ENCODE data around the gene FMO1.
"Not testable (repeated sequence)": the region's sequence is repeated elsewhere in the genome, so short reads cannot be mapped to it uniquely, and the experiment has no call there.

The FMO1 gene

DNA sequence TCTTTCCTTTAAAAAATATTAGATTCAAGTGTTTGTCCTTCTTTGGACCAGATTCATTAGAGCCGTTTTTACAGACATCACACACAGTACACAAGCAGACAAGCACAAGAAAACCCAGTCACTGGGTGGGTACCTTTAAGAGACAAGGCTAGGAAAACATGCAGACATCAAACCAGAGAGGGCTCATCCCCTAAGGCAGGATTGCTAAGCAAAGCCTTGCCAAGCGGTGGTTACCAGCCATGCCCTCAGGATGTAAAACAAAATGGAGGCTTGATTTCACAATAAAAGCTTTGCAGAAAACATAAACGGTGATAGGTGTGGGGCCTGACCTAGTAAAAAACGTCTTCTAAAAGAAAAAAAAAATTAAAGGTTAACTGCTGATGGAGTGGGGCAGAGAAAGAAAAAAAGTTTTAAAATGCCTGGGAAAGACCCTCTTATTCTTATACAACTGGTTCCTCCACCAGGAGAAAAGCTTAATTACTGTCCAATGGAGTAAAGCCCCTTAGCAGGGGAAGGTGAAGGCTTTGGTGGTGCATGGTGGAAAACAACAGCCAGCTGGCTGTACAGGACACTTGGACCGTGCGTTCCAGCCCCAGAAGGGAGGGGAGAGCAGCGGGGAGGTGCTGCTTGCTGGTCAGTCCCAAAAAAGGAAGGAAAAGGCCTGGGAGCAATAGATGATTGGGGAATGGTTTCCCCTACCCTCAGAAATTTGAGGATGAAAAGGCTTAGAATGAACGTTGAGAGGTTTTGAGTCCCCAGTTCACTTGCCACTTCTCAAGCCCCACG, 30.4 kb upstream of the FMO1 start:
- TF ChIP-seq POLR2AphosphoS5 (IDR thresholded peaks at IDR 0.05; ENCODE audit: low read depth, low read length) = no peak
- no peak for TF ChIP-seq SPI1 (IDR thresholded peaks at IDR 0.05; ENCODE audit: low read depth, low read length)
- no peak for TF ChIP-seq POLR2A (IDR thresholded peaks at IDR 0.05; ENCODE audit: low read depth, low read length)
- no peak for TF ChIP-seq POU2F2 (IDR thresholded peaks at IDR 0.05; ENCODE audit: low read depth, low read length)
- no peak for TF ChIP-seq TAF1 (IDR thresholded peaks at IDR 0.05; ENCODE audit: low read depth, low read length)
- TF ChIP-seq PAX5 (IDR thresholded peaks at IDR 0.05; ENCODE audit: insufficient read depth, low read length, severe bottlenecking) = no peak
- DNase-seq (ENCODE audit: insufficient read length, low spot score) (no peak), FAIRE-seq (no peak)

DNA sequence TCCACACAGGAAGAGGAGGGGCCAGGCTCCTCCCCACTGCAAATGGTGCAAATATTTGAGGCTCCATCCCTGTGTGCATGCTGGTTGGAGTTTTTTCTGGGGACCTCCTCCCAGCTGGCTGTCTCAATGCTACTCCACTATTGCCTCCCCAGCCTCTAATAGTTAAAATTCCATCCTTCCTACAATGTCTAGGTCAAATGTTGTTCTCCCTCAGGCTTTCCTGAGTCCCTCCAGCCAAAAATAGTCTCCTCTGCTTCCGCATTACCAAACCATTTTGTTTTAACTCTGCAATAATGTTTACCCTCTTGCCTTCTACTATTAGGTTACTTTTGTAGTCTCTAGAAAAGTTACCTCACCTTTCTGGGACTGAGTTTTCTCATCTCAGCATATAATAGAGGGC, 29.6 kb upstream of the FMO1 start:
- FAIRE-seq = no peak
- DNase-seq (ENCODE audit: insufficient read length, low spot score) = no peak
- TF ChIP-seq POLR2AphosphoS5 (IDR thresholded peaks at IDR 0.05; ENCODE audit: low read depth, low read length) = no peak
- no peak for TF ChIP-seq TAF1 (IDR thresholded peaks at IDR 0.05; ENCODE audit: low read depth, low read length)
- no peak for TF ChIP-seq POLR2A (IDR thresholded peaks at IDR 0.05; ENCODE audit: low read depth, low read length)
- TF ChIP-seq POU2F2 (IDR thresholded peaks at IDR 0.05; ENCODE audit: low read depth, low read length) = no peak
- TF ChIP-seq PAX5 (IDR thresholded peaks at IDR 0.05; ENCODE audit: insufficient read depth, low read length, severe bottlenecking) = no peak
- no peak for TF ChIP-seq SPI1 (IDR thresholded peaks at IDR 0.05; ENCODE audit: low read depth, low read length)

DNA sequence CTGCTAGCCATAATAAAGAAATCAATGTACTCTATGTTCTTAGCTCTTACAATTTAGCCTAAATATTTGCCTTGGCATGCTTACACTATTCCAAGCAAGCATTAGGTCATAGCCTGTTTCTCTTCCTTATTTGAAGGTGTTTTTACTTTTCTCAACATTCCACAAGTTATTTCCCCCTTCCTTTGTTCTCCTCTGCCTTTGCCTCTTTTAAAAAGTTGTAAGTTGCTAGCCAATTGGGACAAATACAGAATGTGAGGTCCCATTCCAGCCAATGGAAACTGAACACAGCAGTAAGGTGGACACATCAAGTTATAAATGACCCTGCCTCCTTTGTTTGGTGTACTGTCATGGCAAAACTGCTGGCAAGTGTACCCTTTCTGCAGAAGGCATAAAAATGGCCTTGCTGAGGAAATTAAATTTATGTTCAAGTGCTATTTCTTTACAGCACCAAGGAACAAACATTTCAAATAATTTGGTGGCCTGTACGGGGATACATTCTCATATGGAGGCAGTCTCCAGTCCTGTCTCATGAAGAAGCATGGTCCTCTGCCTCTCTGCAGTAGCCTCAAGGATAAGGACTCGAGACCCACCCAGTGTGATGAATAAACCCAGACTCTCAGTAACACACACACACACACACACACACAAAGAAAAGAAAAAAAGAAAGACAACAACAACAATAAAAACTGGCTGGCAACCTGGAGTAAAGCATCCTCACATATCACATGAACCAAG, 28.8 kb upstream of the FMO1 start:
- DNase-seq (ENCODE audit: insufficient read length, low spot score) (no peak), FAIRE-seq (no peak)
- no peak for TF ChIP-seq POLR2AphosphoS5 (IDR thresholded peaks at IDR 0.05; ENCODE audit: low read depth, low read length)
- TF ChIP-seq POU2F2 (IDR thresholded peaks at IDR 0.05; ENCODE audit: low read depth, low read length) = no peak
- no peak for TF ChIP-seq SPI1 (IDR thresholded peaks at IDR 0.05; ENCODE audit: low read depth, low read length)
- no peak for TF ChIP-seq TAF1 (IDR thresholded peaks at IDR 0.05; ENCODE audit: low read depth, low read length)
- no peak for TF ChIP-seq POLR2A (IDR thresholded peaks at IDR 0.05; ENCODE audit: low read depth, low read length)
- TF ChIP-seq PAX5 (IDR thresholded peaks at IDR 0.05; ENCODE audit: insufficient read depth, low read length, severe bottlenecking) = no peak

DNA sequence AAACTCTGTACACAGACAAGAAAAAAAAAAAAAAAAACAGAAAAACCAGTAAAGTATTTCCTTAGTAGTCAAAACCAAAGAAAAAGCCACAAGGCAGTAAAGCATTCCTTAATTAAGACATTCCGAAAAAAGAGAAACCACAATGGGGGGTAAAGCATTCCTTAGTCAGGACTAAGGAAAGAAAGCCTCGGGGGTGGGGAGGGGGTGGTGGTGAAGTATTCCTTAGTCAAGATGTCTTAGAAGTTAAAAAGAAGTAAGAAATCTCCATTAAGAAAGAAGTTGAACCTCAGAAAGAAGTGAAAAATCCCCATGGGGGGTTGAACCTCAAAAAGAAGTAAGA, 28.2 kb upstream of the FMO1 start:
- TF ChIP-seq SPI1 (IDR thresholded peaks at IDR 0.05; ENCODE audit: low read depth, low read length) (no peak), TAF1 (IDR thresholded peaks at IDR 0.05; ENCODE audit: low read depth, low read length) (no peak), POLR2AphosphoS5 (IDR thresholded peaks at IDR 0.05; ENCODE audit: low read depth, low read length) (no peak), PAX5 (IDR thresholded peaks at IDR 0.05; ENCODE audit: insufficient read depth, low read length, severe bottlenecking) (no peak), POLR2A (IDR thresholded peaks at IDR 0.05; ENCODE audit: low read depth, low read length) (no peak), POU2F2 (IDR thresholded peaks at IDR 0.05; ENCODE audit: low read depth, low read length) (no peak)
- DNase-seq (ENCODE audit: insufficient read length, low spot score) (no peak), FAIRE-seq (no peak)

DNA sequence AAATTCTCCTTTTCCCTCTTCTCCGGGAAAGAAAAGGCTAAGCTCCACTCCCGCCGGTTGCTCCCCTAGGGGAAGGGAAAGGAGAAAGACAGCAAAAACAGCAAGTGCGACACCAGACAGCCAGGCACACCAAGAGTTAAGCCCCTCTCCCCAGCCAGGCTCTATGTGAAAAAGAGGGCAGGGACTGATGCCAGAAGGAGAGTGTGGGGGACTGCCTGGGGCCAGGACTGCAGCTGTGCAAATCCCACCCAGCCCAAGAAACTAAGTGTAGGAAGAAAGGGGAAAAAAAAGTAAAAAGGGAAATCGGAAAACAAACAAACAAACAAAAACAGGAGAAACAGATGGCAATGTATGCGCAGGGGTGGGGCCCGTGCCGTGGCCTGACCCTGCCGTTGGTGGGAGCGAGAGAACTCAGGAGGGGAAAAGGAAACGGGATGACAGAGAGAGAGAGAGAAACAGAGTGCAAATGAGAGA, 27.7 kb upstream of the FMO1 start:
- DNase-seq (ENCODE audit: insufficient read length, low spot score) (no peak), FAIRE-seq (no peak)
- TF ChIP-seq PAX5 (IDR thresholded peaks at IDR 0.05; ENCODE audit: insufficient read depth, low read length, severe bottlenecking) (no peak), POU2F2 (IDR thresholded peaks at IDR 0.05; ENCODE audit: low read depth, low read length) (no peak), POLR2AphosphoS5 (IDR thresholded peaks at IDR 0.05; ENCODE audit: low read depth, low read length) (no peak), POLR2A (IDR thresholded peaks at IDR 0.05; ENCODE audit: low read depth, low read length) (no peak), SPI1 (IDR thresholded peaks at IDR 0.05; ENCODE audit: low read depth, low read length) (no peak), TAF1 (IDR thresholded peaks at IDR 0.05; ENCODE audit: low read depth, low read length) (no peak)

DNA sequence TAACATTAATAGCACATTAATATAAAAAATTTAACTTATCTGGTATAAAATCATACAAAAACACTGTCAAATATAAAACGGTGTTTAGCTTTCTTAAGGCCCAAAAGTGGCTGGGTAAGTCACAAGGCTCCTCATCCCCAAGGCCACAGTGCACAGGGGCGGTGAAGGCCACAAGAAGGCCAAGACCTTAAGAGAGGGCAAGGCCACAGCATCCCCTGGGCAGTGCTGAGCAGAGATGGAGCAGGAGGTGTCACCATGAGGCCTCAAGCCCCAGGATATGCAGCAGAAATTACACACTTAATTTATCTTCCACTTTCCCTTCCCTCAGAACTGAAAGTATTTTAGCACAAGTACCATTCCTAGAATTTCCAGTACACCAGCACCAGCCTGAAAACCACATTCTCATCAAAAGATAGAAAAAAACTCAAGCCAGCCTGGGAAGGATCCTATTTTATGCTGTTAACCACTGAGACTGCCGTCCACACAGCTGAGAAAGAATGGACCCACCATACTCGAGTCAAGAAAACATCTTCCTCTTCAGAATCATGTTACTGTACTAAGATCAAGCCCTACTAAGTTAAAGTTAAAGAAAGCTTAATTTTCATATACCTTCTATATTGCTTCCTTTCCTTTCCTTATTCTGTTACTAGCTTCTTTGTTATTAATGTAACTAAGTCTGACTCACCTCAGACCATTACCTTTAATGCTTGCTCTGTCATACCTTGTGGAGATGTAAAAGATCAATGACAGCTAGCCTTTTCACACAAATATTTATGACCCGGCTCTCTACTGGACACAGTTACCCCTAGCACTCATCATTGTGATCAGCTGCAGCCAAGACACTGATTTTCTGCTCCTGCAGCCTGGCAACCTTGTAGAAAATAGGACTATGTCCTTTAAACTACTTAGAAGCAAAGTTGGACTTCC, 26.4 kb upstream of the FMO1 start:
- no peak for DNase-seq (ENCODE audit: insufficient read length, low spot score)
- FAIRE-seq = no peak
- TF ChIP-seq POU2F2 (IDR thresholded peaks at IDR 0.05; ENCODE audit: low read depth, low read length) (no peak), TAF1 (IDR thresholded peaks at IDR 0.05; ENCODE audit: low read depth, low read length) (no peak), SPI1 (IDR thresholded peaks at IDR 0.05; ENCODE audit: low read depth, low read length) (no peak), POLR2A (IDR thresholded peaks at IDR 0.05; ENCODE audit: low read depth, low read length) (no peak)

DNA sequence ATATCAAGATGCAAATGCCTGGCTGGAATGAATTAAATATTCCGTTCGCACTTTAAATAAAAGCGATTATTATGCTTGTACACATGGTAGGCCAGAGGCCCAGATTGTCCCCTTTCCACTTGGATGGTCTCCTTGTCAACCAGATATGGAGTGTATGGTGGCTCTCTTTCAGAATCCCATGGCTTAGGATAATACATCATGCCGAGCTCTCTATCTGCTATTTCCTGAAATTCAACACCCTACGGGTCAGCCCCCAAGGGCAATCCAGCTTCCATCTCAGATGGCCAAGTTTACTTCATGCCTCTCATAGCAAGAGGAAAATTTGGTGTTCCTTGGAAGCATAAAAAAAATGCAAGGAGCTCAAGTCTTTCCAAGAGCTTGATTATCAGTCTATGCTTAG, 25.4 kb upstream of the FMO1 start:
- no peak for FAIRE-seq
- TF ChIP-seq POLR2AphosphoS5 (IDR thresholded peaks at IDR 0.05; ENCODE audit: low read depth, low read length) = no peak
- TF ChIP-seq PAX5 (IDR thresholded peaks at IDR 0.05; ENCODE audit: insufficient read depth, low read length, severe bottlenecking) = no peak
- TF ChIP-seq TAF1 (IDR thresholded peaks at IDR 0.05; ENCODE audit: low read depth, low read length) = no peak
- TF ChIP-seq POLR2A (IDR thresholded peaks at IDR 0.05; ENCODE audit: low read depth, low read length) = no peak
- TF ChIP-seq POU2F2 (IDR thresholded peaks at IDR 0.05; ENCODE audit: low read depth, low read length) = no peak
- TF ChIP-seq SPI1 (IDR thresholded peaks at IDR 0.05; ENCODE audit: low read depth, low read length) = no peak
- DNase-seq (ENCODE audit: insufficient read length, low spot score) = no peak

DNA sequence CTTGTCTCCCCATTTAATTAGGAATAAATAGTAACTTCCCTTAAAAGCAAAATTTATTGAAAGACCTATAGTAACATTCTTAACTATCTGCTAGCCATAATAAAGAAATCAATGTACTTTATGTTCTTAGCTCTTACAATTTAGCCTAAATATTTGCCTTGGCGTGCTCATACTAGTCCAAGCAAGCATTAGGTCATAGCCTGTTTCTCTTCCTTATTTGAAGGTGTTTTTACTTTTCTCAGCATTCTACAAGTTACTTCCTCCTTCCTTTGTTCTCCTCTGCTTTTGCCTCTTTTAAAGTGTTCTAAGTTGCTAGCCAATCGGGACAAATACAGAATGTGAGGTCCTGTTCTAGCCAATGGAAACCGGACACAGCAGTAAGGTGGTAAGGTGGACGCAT, 24.0 kb upstream of the FMO1 start:
- not testable (repeated sequence) for DNase-seq (ENCODE audit: insufficient read length, low spot score)

DNA sequence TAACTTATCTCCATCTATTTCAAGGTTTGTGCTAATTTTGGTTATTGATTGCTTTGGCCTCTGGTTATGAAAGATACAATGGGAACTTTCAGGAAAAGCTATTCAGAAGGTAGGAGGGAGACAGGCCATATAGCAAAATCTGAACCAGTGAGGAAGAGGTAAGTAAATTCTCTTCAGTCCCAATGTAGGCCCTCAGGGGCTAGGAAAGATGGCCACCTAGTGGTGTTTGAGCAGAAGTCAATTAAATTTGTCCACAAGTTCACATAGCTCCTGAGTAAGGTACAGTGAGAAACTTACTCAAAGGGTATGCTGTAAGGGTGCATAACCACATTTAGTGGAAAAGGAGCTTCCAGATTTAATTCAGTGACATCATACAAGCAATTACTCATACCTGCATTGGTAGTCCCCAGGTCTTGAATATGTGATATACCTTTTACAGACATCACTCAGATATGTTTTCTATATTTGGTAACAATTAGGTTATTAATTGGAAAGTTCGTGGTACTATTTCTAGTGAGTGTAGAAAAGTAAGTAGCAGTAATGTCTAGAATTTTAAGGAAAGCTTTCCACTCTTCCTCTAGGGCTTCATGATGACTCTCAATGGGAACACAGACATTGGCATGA, 21.4 kb upstream of the FMO1 start:
- no peak for TF ChIP-seq POLR2AphosphoS5 (IDR thresholded peaks at IDR 0.05; ENCODE audit: low read depth, low read length)
- no peak for TF ChIP-seq TAF1 (IDR thresholded peaks at IDR 0.05; ENCODE audit: low read depth, low read length)
- no peak for TF ChIP-seq POLR2A (IDR thresholded peaks at IDR 0.05; ENCODE audit: low read depth, low read length)
- TF ChIP-seq SPI1 (IDR thresholded peaks at IDR 0.05; ENCODE audit: low read depth, low read length) = no peak
- no peak for TF ChIP-seq PAX5 (IDR thresholded peaks at IDR 0.05; ENCODE audit: insufficient read depth, low read length, severe bottlenecking)
- TF ChIP-seq POU2F2 (IDR thresholded peaks at IDR 0.05; ENCODE audit: low read depth, low read length) = no peak
- DNase-seq (ENCODE audit: insufficient read length, low spot score) (peak; percentile 15), FAIRE-seq (peak; percentile 26)

More for the DNA sequence above, 24.0 kb upstream of the FMO1 start:
- FAIRE-seq = not testable (repeated sequence)
